HT1080 (cell line): ENCODE results near the gene DOCK9. TPM values are rescaled to one million over a fixed set of nuclear protein-coding genes. Genes with fewer than 3 reads are reported as not detected.
A peak's percentile ranks its signal among the peaks of the same experiment; 100 is the strongest.

Source experiments
- DNase-seq: peaks from one replicate; pipeline ENCODE4 v3.0.0-alpha.2; 2015; ENCODE audit warnings: low read depth
- polyA plus RNA-seq, 2 experiments: library from polyadenylated mRNA; depleted of rRNA; stranded (reverse); fragments of >200 nt; gene quantifications; 2 replicates each; pipeline ENCODE4 v1.2.3, GENCODE V29; 2015
- total RNA-seq: library from RNA; depleted of rRNA; stranded (reverse); fragments of >200 nt; shearing (Covaris generic); gene quantifications from 2 replicates; pipeline ENCODE4 v1.2.3, GENCODE V29; 2014; rRNA removed

The DOCK9 gene
- 58.1 and 77.7 TPM in 2 replicates for total RNA-seq
- polyA plus RNA-seq (2015; cell fraction: cytosol; rRNA removed): 57.0 and 70.3 TPM in 2 replicates
- polyA plus RNA-seq (2015; cell fraction: nucleus; rRNA removed): 153 and 159 TPM in 2 replicates

- DNase-seq: peak; percentile 89
Observed at GRCh38 chr13:98977568-98978265, at the start of gene DOCK9. TSS of gene DOCK9 (minus strand) at chr13:98978064. CDS start at chr13:98977909, 155 bp downstream.

- peak; percentile 79 for DNase-seq
Observed at GRCh38 chr13:99027260-99027659, 49.4 kb upstream of the DOCK9 start.

- DNase-seq: no peak
Observed at GRCh38 chr13:99022941-99023340, 45.1 kb upstream of the DOCK9 start.

GRCh38 chr13:99018418-99019180 is 40.7 kb upstream of the DOCK9 start:
- DNase-seq: peak; percentile 65

GRCh38 chr13:99015606-99016490 is 38.0 kb upstream of the DOCK9 start:
- DNase-seq: no peak

GRCh38 chr13:99014522-99014921 is 36.7 kb upstream of the DOCK9 start:
- no peak for DNase-seq

GRCh38 chr13:99013951-99014350 is 36.1 kb upstream of the DOCK9 start:
- DNase-seq: no peak

GRCh38 chr13:99012539-99012938 is 34.7 kb upstream of the DOCK9 start:
- DNase-seq: no peak

- no peak for DNase-seq
Observed at GRCh38 chr13:99009987-99010551, 32.2 kb upstream of the DOCK9 start.

GRCh38 chr13:99008577-99008976 is 30.7 kb upstream of the DOCK9 start:
- no peak for DNase-seq

- no peak for DNase-seq
Observed at GRCh38 chr13:99007414-99007986, 29.6 kb upstream of the DOCK9 start.

GRCh38 chr13:99005609-99006008 is 27.7 kb upstream of the DOCK9 start:
- DNase-seq: no peak

GRCh38 chr13:99004978-99005377 is 27.1 kb upstream of the DOCK9 start:
- DNase-seq: no peak

- DNase-seq: no peak
Observed at GRCh38 chr13:99003851-99004471, 26.1 kb upstream of the DOCK9 start.

GRCh38 chr13:99003186-99003585 is 25.3 kb upstream of the DOCK9 start:
- DNase-seq: no peak

- DNase-seq: no peak
Observed at GRCh38 chr13:99002172-99002710, 24.4 kb upstream of the DOCK9 start.

GRCh38 chr13:99000137-99000536 is 22.3 kb upstream of the DOCK9 start:
- no peak for DNase-seq

- no peak for DNase-seq
Observed at GRCh38 chr13:98999639-98999952, 21.7 kb upstream of the DOCK9 start.

GRCh38 chr13:98998831-98999638 is 21.2 kb upstream of the DOCK9 start:
- peak; percentile 38 for DNase-seq
